ENCODE data around the gene GABRG3. TPM values are rescaled to one million over a fixed set of nuclear protein-coding genes. Genes with fewer than 3 reads are reported as not detected.

GABRG3 gene
- total and polyA plus RNA-seq, 7 donors = not detected

- H3K4me3 ChIP-seq = no peak overlapping the region
- TF ChIP-seq CTCF (IDR thresholded peaks at IDR 0.05) = no peak
- H3K36me3 ChIP-seq (ENCODE audit: insufficient read depth in 1 of 2, low read depth in 1 of 2) = no peaks in the 10 kb centered on the region
- DNase-seq (no peak), ATAC-seq (no peak)
- WGBS, 3 donors = 93 to 95% (median 94%) methylated on average over 21 to 27 of the region's 27 CpGs
- H3K4me1 ChIP-seq = no peaks in the 10 kb centered on the region
- no peaks in the 10 kb centered on the region for H3K9me3 ChIP-seq
- intact Hi-C loops (cut with DNase I) = no loop called here
- no peaks in the 10 kb centered on the region for H3K27me3 ChIP-seq (ENCODE audit: insufficient read depth in 3 of 3, low read length in 2 of 3)
- H3K27ac ChIP-seq = no peak overlapping the region
Observed at GRCh38 chr15:27087651-27088583, 116.9 kb downstream of the GABRG3 start.

DNA sequence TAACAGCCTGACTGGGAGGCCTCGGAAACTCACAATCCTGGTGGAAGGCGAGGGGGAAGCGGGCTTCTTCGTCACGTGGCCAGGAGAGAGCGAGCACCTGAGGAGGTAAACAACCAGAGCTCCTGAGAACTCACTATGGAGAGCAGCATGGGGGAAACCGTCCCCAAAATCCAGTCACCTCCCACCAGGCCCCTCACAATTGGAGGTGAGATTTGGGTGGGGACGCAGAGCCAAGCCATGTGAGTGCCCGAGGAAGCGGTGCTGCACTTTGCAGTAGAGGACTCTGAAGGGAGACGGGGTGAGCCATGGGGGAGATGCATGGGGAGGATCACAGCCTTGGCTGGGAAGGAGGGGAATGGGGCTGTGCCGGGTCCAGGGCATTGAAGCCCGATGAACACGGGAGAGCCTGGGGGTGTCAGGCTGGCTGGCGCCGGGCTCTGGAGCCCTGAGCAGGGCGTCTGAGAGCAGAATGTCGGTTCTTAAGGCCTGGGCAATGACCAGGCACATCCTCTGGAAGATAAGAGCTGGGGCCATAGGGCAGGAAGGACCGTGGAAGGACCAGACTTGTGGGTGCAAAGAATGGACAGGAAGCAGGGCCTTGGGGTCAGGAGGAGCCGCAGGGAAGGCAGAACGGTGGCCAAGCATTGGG lies 117.7 kb downstream of the GABRG3 start:
- H3K9me3 ChIP-seq = no peaks in the 10 kb centered on the region
- WGBS, 3 donors = 92% methylated on average over 21 of the region's 21 CpGs
- no peak overlapping the region for H3K27ac ChIP-seq
- no peaks in the 10 kb centered on the region for H3K36me3 ChIP-seq (ENCODE audit: insufficient read depth in 1 of 2, low read depth in 1 of 2)
- no peak for TF ChIP-seq CTCF (IDR thresholded peaks at IDR 0.05)
- no peaks in the 10 kb centered on the region for H3K4me1 ChIP-seq
- intact Hi-C loops (cut with DNase I) = no loop called here
- ATAC-seq = no peak
- DNase-seq = no peak
- no peaks in the 10 kb centered on the region for H3K27me3 ChIP-seq (ENCODE audit: insufficient read depth in 3 of 3, low read length in 2 of 3)
- no peak overlapping the region for H3K4me3 ChIP-seq

- Histone ChIP-seq H3K4me3 (no peak overlapping the region), H3K9me3 (no peaks in the 10 kb centered on the region), H3K36me3 (ENCODE audit: insufficient read depth in 1 of 2, low read depth in 1 of 2) (no peaks in the 10 kb centered on the region), H3K4me1 (no peaks in the 10 kb centered on the region), H3K27ac (no peak overlapping the region), H3K27me3 (ENCODE audit: insufficient read depth in 3 of 3, low read length in 2 of 3) (no peaks in the 10 kb centered on the region)
- intact Hi-C loops (cut with DNase I) = no loop called here
- DNase-seq (no peak), ATAC-seq (no peak)
- no peak for TF ChIP-seq CTCF (IDR thresholded peaks at IDR 0.05)
- 88 to 94% (median 88%) methylated on average over 8 of the region's 8 CpGs for WGBS, 3 donors
Observed at GRCh38 chr15:27089233-27089586, 118.2 kb downstream of the GABRG3 start.

DNA sequence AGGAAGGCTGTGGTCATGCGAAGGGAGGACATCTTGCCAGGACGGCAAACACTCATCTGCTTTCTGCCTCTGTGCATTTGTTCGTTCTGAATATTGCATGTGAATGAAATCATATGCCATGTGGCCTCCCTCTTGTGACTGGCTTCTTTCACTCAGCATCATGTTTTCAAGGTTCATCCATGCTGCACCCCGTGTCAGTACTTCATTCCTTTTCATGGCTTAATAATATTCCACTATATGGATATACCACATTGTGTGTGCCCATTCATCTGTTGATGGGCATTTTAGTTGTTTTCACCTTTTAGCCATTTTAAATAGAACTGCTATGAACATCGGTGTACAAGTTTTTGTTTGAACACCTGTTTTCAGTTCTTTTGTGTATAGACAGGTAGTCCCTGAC lies 118.7 kb downstream of the GABRG3 start:
- H3K4me3 ChIP-seq = no peak overlapping the region
- 91 to 95% (median 95%) methylated on average over 5 of the region's 5 CpGs for WGBS, 3 donors
- H3K27ac ChIP-seq = no peak overlapping the region
- H3K4me1 ChIP-seq = no peaks in the 10 kb centered on the region
- TF ChIP-seq CTCF (IDR thresholded peaks at IDR 0.05) = no peak
- no peaks in the 10 kb centered on the region for H3K9me3 ChIP-seq
- DNase-seq (no peak), ATAC-seq (no peak)
- intact Hi-C loops (cut with DNase I) = no loop called here
- no peaks in the 10 kb centered on the region for H3K27me3 ChIP-seq (ENCODE audit: insufficient read depth in 3 of 3, low read length in 2 of 3)
- no peaks in the 10 kb centered on the region for H3K36me3 ChIP-seq (ENCODE audit: insufficient read depth in 1 of 2, low read depth in 1 of 2)

Measured in psoas muscle (tissue), 8 donors.